NCI-H748 (cell line): Measurements from ENCODE around the gene CHRNG.
A peak's percentile ranks its signal among the peaks of the same experiment; 100 is the strongest.
"Not testable (repeated sequence)": the region's sequence is repeated elsewhere in the genome, so short reads cannot be mapped to it uniquely, and the experiment has no call there.

Experiments
- DNase-seq: peaks from one replicate; lab custom pipeline; 2025; ENCODE audit not compliant: unreplicated experiment; lab: John Stamatoyannopoulos, UW

CHRNG gene

GRCh38 chr2:232543491-232543890 is 4.0 kb downstream of the CHRNG start:
- no peak for DNase-seq

GRCh38 chr2:232543928-232544631 is 4.6 kb downstream of the CHRNG start:
- DNase-seq = no peak

DNA sequence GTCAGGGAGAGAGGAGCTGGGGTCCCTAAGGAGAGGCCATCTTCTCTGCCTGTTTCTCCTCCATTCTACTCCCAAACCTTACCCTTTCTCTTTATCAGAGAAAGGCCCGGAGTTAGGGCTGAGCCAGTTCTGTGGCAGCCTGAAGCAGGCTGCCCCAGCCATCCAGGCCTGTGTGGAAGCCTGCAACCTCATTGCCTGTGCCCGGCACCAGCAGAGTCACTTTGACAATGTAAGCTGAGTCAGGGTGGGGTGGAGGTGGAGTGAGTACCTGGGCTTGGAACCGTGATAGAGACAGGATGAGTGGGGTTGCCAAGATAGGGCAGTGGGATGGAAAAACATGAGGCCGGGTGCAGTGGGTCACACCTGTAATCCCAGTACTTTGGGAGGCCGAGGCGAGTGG is 5.2 kb downstream of the CHRNG start:
- no peak for DNase-seq

GRCh38 chr2:232545511-232546375 is 6.3 kb downstream of the CHRNG start:
- no peak for DNase-seq

DNA sequence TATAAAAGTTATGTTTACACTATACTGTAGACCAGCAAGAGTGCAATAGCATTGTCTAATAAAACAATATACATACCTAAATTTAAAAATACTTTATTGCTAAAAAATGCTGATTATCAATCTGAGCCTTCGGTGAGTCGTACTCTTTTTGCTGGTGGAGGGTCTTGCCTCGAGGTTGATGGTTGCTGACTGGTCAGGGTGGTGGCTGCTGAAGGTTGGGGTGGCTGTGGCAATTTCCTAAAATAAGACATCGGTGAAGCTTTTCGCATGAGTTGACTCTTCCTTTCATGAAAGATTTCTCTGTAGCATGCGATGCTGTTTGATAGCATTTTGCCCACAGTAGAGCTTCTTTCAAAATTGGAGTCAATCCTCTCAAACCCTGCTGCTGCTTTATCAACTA is 8.5 kb downstream of the CHRNG start:
- DNase-seq = no peak

DNA sequence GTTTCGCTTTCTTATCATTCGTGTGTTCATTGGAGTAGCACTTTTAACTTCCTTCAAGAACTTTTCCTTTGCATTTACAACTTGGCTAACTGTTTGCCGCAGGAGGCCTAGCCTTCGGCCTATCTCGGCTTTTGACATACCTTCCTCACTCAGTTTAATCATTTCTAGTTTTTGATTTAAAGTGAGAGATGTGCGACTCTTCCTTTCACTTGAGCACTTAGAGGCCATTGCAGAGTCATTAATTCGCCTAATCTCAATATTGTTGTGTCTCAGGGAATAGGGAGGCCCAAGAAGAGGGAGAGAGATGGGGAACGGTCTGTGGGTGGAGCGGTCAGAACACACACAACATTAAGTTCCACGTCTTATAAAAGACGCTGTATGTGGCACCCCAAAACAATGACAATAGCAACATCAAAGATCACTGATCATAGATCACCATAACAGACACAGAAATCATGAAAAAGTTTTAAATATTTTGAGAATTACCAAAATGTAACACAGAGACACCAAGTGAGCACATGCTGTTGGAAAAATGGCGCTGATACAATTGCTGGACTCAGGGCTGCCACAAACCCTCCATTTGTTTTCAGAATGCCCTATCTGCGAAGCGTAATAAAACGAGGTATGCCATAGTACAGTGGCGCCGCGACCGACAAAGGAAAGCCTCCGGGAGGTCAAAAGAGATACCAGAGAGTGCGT is 10.3 kb downstream of the CHRNG start:
- no peak for DNase-seq

GRCh38 chr2:232550354-232551249 is 11.1 kb downstream of the CHRNG start, which contains the start of the genes EIF4E2 and TIGD1:
TSS of gene EIF4E2 (plus strand) at chr2:232550689. CDS start at chr2:232550725, 36 bp downstream.
TSS of gene TIGD1 (minus strand) at chr2:232550557. CDS start at chr2:232549882, 675 bp downstream.
- DNase-seq = peak; percentile 96

- no peak for DNase-seq
Measured at GRCh38 chr2:232551250-232551638, 11.8 kb downstream of the CHRNG start.

- no peak for DNase-seq
Measured at GRCh38 chr2:232551776-232552175, 12.3 kb downstream of the CHRNG start.

- no peak for DNase-seq
Measured at GRCh38 chr2:232556426-232556825, 16.9 kb downstream of the CHRNG start.

- no peak for DNase-seq
Measured at GRCh38 chr2:232562515-232563151, 23.1 kb downstream of the CHRNG start.

GRCh38 chr2:232563580-232563979 is 24.1 kb downstream of the CHRNG start:
- DNase-seq = no peak

- no peak for DNase-seq
Measured at GRCh38 chr2:232567721-232568120, 28.2 kb downstream of the CHRNG start.

DNA sequence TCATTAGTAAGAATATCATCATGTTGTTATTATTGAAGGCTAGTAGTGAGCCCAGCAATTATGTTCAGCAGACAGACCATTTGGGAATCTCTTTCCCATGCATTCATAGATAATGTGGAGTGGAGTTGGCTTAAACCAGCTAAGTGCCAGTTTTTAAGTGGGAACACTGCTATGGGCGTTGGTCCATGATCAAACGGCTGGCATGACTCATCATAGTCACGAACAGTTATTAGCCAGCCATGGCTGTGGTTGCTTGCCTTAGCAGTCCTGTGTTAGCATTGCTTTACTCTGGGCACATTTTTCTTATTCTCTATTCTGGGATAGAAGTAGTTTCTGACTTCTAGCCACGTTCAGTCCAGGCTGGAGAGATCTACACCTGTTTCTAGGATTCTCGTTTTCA is 28.7 kb downstream of the CHRNG start:
- no peak for DNase-seq

DNA sequence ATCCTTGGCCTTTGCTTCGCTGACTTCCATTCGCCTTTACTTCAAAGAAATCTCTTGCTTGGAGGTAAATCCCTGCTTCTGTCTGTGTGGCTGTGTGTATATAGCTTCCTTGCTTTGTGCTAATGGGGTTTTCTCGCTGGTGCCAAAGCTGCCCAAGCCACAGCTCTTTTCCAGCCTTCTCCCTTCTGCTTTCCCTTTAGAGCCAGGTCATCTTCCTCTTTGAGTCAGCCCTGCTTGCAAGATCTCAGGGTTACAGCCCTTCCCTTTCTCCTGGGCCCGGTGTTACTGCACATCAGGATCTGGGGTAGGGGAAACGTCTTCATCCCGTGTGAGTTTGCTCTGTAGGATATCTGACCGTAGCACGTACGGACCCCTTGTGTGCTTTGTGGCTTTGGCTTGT is 30.0 kb downstream of the CHRNG start:
- DNase-seq = no peak

GRCh38 chr2:232570481-232570880 is 31.0 kb downstream of the CHRNG start:
- not testable (repeated sequence) for DNase-seq

GRCh38 chr2:232571026-232571474 is 31.6 kb downstream of the CHRNG start:
- no peak for DNase-seq

- DNase-seq = no peak
Measured at GRCh38 chr2:232573042-232573441, 33.5 kb downstream of the CHRNG start.

DNA sequence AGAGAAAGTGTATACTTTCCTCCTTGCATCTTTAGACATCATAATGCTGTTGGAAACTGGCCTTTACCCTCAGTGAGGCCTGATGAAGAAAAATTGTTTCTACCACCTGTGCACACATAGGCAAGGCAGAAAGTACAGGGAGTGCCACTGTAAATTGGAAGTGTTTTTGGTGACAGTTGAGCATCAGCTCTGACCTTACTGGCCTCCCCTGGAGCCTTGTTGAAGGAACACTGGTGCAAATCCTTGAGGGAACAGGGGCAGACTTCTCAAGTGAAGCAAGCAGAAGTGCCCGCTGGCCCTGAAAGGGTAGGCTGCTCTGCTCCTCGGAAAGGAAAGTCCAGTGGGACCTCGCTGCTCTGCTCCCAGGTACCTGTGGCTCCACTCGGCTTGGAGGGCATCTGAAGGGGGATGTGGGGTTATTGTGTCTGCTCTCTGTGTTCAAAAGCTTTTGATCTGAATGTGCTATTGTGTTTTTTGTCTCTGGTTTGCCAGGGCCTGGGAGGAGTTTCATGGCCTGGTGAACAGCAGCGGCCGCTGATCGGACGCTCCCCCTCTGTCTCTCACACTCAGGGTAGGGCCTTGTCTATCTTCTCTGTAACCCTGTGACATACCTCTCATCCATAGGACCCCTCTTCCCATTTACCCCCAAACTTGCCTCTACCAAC is 34.4 kb downstream of the CHRNG start:
- no peak for DNase-seq
